Dermis blood vessel endothelial cell (primary cell): ENCODE results near the gene SEMA4G. TPM values are rescaled to one million over a fixed set of nuclear protein-coding genes. Genes with fewer than 3 reads are reported as not detected.

Experiments
- DNase-seq: peaks from one replicate; pipeline ENCODE4 v3.0.0; 2010
- total RNA-seq: library from RNA; depleted of rRNA; stranded (reverse); fragments of >200 nt; gene quantifications from 2 replicates; pipeline ENCODE4 v1.2.3, GENCODE V29; 2014

SEMA4G gene, protein sequence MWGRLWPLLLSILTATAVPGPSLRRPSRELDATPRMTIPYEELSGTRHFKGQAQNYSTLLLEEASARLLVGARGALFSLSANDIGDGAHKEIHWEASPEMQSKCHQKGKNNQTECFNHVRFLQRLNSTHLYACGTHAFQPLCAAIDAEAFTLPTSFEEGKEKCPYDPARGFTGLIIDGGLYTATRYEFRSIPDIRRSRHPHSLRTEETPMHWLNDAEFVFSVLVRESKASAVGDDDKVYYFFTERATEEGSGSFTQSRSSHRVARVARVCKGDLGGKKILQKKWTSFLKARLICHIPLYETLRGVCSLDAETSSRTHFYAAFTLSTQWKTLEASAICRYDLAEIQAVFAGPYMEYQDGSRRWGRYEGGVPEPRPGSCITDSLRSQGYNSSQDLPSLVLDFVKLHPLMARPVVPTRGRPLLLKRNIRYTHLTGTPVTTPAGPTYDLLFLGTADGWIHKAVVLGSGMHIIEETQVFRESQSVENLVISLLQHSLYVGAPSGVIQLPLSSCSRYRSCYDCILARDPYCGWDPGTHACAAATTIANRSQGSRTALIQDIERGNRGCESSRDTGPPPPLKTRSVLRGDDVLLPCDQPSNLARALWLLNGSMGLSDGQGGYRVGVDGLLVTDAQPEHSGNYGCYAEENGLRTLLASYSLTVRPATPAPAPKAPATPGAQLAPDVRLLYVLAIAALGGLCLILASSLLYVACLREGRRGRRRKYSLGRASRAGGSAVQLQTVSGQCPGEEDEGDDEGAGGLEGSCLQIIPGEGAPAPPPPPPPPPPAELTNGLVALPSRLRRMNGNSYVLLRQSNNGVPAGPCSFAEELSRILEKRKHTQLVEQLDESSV
- total RNA-seq: 1.9 and 2.6 TPM in 2 replicates

DNA sequence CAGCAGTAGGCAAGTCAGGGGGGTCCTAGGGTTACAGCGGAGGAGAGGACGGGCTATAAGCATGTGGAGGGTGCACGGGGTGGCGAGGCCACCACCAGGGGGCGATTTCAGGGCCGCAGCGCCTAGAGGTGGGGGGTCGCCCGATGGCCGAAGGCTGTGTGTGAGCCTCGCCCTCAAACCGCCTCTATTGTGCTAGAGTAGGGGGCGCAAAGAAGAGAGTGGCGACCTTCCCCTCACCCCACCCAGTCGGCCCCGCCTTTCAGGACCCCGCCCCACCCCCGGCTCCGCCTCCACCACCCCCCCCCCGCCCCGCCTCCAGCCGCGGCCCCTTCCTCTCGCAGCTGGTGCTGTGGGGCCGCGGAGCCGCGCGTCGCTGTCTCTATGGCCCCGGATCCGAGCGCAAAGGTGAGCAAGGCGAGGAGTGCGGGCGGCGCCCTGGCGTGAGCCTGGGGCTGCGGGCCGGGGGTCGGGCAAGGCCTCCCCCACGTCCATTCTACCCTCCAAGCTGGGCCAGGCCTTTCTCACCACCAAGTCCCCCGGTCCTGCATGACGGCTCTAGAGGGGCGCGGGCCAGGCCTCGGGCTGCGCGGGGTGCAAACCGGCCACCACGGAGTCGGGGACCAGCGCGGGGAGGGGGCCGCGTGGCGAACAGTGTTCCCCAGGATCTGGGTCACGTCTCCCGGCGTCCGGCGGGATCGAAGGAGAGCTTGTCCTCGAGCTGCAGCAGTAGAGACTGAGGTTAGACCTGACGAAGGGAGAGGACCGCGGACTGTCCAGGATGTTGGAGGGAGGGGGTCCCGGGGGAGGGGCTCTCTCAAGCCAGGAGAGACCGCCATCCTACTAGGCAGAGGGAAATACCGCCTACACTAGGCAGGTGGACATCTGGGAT is at the start of gene SEMA4G:
Gene SEMA4G (plus strand): TSS at position 318 of the 889 bp plus-strand sequence. CDS start 3,409 bp downstream, outside the sequence.
- peak; percentile 58 for DNase-seq

DNA sequence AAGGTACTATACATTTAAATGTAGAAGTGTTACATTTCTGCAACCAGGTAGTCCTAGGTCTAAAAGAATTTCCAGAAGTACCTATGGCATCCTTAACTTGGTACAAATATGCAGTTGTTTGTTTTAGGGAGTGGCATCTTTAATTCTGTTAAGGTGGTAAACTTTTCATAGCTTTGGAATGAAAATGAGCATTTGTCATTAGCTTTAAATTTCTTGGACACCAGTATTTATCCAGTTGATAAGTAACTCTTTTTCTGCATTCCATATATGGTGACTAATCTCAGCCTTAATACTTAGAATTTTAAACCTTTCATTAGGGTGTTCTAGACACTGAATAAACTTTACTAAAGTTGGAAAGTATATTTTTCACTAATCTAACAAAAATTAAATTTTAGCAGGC is 45.7 kb upstream of the SEMA4G start:
- no peak for DNase-seq

DNA sequence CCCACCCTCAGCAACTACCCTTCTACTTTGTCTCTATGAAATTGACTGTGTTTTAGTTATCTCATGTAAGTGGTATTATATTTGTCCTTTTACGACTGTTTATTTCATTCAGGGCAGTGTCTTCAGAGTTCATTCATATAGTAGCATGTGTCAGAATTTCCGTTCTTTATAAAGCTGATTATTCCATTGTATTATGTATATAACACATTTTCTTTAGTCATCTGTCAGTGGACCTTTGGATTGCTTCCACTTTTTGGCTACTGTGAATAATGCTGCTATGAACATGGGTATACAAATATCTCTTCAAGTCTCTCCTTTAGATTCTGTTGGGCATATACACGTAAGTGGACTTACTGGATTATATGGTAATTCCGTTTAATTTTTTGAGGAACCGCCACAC is 42.0 kb upstream of the SEMA4G start:
- DNase-seq: peak; percentile 67

DNA sequence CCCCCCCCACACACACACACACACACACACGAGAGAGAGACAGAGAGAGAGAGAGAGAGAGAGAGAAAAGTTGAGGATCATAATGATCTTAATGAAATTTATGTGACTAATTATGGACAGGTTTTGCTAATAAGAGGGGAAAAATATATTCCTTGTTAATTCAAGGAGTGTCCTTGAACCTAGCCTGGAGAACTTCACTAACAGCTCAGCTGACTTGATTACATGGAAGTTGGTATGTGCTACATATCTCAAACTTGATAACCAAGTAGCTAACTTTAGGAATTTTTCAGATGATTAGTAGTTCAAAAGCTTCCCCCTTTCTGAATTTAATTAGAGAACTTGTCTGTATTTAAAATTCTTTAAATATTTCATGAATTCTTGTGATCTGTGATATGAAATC is 41.3 kb upstream of the SEMA4G start:
- no peak for DNase-seq

DNA sequence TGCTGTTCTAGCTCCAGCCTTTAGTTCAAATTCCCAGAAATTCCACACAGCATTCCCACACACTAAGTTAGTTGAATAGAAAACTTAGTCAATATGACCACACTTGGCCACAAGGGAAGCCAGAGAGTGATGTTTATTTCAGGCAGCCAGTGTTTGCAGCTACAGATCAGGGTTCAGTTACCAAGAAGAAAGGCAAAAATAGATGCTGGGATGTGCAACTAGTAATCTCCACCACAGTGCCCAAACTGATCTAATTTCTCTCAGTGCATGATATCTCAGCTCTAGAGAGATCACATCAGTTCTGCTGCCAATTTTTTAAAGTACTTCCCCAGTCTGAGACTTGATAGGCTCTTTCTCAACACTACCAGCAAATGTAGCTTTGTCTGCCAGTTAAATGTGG is 38.9 kb upstream of the SEMA4G start:
- DNase-seq: no peak

DNA sequence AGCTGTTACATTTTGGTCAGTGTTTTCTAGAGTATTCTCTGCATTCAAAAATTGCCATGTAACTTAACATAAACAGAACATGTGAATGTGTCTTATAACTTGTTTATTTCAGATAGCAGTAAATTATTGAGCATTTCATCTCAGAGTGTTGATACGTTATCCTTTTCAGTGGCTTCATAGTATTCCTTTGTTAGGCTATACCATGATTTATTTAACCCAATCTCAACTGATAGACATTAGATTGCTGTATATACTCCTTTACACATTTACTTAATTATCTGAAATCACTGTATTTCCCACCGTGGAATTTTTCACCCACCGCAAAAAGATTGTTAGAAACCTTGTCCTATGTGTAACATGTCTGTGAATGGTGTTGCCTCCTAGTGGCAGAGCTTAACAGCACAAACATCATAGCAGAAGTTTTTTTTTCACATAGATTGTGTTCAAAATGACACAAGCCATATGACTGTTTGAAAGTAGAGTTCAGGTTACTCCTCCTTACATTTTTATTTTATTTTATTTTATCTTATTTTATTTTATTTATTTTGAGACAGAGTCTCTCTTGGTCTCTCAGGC is 35.1 kb upstream of the SEMA4G start:
- DNase-seq: peak; percentile 41

DNA sequence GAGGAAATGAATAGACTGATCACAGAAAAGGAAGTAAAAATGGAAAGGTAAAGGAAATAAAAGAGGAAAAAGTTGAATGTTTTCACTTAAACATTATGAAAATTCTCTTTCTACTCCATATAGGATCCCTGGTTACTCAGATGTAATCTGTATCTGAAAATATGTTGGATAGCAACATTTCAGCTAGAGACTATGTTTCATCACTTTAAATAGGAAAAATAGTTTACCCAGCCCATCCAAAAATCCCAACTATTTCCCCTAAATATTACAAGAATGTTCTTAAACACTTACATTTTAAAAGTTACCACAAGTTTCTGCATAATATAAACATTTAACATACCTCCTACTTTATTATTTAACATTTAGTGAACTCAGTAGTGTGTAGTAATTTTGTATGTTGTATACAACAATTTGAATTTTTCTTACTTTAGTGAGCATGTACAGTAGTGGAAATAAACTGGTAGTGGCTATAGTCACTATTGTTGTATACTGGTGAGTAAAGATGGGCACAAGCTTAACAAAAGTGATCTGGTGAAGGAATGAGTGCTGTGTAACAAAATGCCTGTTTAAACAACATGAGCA is 29.4 kb upstream of the SEMA4G start:
- DNase-seq: no peak

DNA sequence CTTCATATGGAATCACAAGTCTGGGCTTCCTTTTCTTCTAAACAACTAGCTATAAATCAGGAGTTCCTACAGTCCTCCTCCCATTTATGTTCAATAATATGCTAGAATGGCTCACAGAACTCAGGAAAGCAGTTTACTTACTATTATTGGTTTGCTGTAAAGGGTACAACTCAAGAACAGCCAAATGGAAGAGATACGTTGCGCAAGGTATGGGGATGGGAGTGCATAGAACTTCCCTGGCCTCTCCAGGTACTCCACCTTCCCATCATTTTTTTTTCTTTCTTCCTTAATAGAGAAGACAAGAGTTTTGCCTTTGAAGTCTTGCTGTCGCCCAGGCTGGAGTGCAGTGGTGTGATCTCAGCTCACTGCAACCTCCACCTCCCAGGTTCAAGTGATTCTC is 27.1 kb upstream of the SEMA4G start:
- no peak for DNase-seq

DNA sequence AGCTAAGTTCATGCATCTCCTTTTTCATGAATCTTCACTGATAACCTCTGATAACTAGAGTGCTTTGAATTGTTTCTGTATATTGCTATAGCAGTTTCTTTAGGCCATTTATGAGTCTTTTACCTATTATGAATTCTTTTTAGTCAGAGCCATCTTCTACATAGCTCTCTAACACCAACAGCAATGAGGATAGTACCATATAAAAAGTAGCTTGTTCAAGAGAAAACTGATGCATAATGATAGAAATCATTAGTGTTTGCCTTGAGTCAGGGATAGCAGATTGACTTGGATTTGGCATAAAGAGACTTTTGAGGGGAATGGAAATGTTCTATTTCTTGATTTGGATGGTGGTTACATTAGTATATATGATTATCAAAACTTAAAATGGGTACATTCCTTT is 25.8 kb upstream of the SEMA4G start:
- no peak for DNase-seq

DNA sequence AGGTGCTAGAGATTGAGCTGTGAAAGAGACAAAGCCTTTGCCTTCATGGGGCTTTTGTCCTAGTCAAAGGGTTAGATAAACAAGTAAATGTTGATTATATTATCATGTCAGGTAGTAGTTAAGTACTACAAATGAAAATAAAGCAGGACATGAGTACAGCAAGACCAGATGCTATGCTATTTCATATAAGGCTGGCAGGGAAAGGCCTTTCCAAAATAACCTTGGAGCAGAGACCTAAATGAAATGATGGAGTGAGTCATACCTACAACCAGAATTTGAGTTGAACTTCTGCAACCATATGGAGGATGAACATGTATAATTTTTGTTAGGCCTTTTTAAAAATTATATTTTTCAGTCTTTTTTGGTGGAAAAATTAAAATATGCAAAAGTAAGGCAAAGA is 23.6 kb upstream of the SEMA4G start:
- DNase-seq: no peak

DNA sequence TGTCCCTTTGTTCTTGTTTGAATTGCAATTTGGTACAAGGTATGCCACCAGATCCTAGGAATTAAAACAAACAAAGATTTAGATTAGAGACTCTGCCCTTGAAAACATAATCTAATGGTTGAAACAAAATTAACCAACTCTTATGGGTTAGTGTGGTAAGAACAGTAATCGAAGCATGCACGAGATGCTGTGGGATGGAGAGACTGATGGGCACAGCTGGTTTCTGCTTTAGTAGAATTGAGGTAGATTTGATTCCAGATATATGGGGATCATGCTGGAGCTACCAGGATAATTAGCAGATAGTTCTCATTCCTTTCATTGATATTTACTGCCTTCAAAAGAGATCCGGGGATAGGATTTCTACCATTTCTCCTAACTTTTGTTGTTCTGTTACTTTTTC is 20.4 kb upstream of the SEMA4G start:
- DNase-seq: no peak

DNA sequence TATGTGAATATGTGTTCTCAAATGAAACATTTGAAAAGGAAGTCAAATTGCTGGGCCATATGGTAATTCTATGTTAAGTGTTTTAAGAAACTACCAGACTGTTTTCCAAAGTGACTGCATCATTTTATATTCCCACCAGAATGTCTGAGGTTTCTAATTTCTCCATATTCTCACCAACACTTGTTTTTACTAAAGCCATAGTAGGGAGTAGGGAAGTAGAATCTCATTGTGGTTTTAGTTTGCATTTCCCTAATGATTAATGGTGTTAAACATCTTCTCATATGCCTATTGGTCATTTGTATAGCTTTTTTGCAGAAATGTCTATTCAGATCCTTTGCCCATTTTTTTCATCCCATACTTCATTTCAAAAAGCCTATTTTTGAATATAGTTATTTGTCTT is 9.1 kb upstream of the SEMA4G start:
- DNase-seq: no peak

DNA sequence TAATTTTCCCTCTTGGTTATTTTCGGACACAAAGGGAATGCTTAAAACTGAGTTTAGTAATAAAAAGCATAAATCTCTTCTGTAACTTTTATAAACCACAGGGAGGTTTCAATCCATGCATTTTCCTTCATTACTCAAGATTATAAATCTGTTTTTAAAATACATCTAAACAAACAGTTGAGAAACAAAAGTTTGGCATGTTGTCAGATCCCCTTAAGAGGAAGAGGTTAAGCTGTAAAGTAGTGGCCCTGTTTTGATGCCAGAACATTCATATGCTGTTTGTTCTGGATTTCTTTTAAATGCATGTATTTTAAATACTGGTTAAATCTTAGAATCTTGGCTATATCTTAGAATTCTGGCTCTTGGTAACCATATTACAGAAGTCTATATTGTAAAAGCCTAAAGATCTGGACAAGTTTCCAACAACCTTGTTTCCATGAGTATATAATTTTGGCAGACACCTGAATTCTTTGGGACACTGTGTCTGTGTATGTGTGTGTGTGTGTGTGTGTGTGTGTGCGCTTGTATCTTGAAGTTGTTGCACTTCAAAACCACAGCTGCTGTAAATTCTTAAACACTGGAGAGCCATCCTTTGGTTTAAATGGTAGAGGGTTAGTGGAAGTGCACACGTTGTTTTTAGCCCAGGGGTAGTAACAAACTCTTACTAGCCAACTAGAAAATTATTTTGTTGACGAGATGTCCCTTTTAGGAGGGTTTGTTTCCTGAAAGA is 6.8 kb upstream of the SEMA4G start:
- DNase-seq: no peak

DNA sequence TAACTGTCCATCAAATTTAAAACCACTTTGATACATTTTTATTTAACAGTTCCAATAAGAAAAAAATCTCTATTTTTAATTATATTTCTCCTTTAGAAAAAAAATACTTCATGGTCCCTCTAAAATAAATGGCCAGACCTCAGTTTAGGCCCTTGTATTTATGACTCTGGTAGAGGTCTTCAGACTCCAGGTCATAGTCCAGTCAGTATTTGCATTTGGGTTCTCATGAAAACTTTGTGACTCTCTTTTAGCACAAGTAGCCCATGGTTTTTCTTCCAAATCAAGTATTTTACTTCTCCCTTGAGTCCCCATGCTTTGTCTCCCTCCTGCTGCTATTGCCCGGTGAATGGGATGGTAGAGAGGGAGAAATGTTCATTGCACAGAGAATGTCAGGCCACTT is 5.5 kb upstream of the SEMA4G start:
- no peak for DNase-seq

DNA sequence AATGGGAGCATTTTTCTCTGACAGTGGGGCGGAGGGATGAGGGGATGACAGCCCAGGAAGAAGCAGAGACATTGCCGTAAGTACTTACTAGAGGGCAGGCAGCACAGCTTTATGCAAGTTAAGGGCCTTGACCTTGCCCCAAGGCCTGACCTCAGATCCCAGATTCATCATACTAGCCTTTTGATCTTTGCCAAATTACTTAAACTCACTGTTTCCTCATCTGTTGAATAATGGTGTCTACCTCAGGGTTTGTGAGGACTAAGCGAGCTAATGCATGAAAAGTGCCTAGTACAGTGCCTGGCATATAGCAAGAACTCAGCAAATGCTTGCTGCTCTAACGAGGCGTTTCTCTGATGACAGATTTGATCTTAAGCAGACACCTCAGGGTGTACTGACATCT is 3.5 kb upstream of the SEMA4G start:
- no peak for DNase-seq

DNA sequence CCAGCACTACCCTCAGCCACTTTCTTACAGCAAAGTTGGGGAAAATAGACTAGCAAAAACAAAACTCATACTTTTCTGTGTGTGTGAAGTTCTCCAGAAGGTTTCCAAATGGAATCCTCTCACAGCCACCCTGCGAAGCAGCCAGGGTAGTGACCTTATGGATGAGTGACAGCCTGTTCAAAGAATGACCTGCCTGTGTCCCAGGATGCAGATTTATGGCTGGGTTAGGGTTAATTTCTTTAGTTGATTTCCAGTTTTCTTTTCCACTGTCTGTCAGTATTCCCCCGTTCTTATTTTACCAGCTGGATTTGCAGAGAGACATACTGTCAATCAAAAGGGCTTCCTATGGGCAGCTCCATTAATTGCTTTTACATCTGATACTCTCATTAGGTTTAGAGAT is 2.4 kb upstream of the SEMA4G start:
- DNase-seq: no peak

DNA sequence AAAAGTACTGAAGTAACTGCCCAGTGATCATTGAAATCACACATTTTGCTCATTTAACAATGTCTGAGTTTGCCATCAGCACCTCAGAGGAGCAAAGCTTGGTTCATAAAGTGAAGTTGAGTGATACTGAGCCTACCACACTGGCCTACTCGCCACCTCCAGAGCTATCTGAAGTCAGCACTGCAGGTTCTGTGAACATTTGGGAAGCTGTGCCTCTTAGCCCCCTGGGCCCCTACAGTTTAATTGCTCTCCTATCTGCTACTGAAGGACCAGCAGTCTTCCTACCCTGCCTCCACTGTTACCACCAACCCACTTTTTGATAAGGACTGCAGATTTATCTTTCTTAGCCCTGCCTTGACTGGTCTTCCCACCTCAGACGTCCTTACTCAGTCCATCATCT is 2.0 kb upstream of the SEMA4G start:
- no peak for DNase-seq

DNA sequence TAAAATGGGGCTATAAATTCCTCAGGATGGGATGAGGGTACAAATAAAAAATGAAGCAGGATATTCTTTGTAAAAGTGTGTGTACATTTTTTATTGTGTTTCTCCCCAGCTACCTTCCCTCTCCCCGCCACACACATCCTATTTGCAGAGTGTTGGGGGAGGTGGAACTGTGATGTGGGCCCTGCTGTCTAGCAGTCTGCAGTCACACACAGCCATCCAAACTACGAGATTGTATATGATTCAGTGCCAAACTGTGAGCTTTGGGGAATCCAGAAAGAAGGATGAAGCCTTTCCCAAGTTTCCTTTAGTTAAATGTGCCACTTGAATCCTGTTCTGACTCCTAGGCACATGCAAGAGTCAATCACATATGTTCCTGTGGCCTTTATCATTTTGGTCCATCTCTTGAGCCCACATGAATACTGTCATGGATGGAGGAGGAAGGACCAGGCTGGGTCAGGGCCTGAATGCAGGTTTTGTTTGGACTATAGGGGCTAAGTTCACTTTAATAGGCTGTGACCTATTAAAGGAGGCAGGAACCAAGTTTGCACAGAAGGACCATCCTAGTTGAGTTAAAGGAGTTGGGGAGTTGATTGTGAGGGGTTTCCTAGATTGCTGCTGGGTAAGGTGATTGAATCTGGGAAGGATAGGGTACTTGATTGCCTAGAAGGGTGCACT is 1.1 kb upstream of the SEMA4G start:
- DNase-seq: no peak

DNA sequence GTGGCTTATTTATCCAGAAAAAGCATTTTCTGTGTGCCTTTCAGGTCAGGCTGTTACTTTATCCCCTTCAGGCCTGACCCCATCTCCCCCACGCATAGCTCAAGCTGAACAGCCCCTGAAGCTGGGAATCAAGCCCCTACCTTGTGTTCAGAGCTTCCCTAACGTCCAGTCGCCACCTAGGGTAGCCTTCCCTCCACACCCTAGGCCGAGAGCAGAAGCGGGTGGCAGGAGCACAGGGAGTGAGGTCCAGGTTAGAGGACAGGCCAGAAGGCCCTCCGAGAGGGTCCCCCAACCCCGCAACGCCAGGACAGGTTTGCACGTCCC is 479 bp upstream of the SEMA4G start:
- DNase-seq: no peak

DNA sequence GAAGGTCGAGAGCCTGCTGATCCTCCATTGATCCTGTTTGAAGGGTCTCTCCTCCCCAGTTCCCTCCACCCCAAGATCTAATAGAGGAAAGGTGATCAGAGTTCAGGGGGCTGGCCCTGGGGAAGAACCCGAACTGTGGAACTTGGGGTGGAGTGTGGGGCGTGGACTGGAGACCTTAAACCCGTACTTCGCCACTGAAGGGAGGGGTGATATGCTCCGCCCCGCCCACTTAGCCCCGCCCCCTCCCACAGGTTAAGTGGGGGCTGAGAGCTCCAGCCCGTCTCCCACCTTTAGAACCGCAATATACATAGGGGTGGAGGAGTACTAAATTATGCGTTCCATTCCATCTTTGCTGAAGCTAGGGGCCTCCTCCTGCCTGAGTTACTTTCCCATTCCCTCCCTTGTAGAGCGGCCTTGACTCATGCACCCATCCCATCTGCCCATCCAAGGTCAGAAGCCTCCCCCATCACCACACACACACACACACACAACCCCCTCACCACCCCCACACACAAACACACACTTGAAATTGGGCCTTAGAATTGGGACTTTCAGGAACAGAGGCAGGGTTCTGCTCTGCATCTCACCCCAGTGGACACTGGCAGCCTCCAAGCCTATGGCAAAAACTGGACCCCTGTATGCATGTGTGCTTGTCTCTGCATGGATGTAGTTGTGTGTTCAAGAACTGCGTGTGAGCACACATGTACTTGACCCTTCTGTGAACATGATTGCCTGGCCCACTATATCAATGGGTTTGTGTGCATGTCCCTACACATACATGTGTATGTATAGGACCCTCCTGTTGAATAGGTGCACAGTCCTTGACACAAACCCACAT is 991 bp downstream of the SEMA4G start:
- DNase-seq: no peak
